HL-60 (cell line): ENCODE results near the gene TMPRSS9.

Experiments
- CTCF ChIP-seq: IDR thresholded peaks from one replicate; pipeline ENCODE4 v1.5.1; 2011; ENCODE audit warnings: low read length, control low read depth, inconsistent platforms; ENCODE audit not compliant: insufficient read depth
- GABPA ChIP-seq: IDR thresholded peaks from 2 replicates; pipeline ENCODE4 v1.6.1; 2012; ENCODE audit warnings: low read depth
- TF ChIP-seq, protein P1 (sequence below): IDR thresholded peaks from 2 replicates; pipeline ENCODE4 v1.6.1; 2012; ENCODE audit warnings: low read depth; ENCODE audit not compliant: insufficient replicate concordance

- no peak for TF ChIP-seq GABPA
- no peak for TF ChIP-seq CTCF
- TF ChIP-seq, protein P1, sequence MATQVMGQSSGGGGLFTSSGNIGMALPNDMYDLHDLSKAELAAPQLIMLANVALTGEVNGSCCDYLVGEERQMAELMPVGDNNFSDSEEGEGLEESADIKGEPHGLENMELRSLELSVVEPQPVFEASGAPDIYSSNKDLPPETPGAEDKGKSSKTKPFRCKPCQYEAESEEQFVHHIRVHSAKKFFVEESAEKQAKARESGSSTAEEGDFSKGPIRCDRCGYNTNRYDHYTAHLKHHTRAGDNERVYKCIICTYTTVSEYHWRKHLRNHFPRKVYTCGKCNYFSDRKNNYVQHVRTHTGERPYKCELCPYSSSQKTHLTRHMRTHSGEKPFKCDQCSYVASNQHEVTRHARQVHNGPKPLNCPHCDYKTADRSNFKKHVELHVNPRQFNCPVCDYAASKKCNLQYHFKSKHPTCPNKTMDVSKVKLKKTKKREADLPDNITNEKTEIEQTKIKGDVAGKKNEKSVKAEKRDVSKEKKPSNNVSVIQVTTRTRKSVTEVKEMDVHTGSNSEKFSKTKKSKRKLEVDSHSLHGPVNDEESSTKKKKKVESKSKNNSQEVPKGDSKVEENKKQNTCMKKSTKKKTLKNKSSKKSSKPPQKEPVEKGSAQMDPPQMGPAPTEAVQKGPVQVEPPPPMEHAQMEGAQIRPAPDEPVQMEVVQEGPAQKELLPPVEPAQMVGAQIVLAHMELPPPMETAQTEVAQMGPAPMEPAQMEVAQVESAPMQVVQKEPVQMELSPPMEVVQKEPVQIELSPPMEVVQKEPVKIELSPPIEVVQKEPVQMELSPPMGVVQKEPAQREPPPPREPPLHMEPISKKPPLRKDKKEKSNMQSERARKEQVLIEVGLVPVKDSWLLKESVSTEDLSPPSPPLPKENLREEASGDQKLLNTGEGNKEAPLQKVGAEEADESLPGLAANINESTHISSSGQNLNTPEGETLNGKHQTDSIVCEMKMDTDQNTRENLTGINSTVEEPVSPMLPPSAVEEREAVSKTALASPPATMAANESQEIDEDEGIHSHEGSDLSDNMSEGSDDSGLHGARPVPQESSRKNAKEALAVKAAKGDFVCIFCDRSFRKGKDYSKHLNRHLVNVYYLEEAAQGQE = no peak
Observed at GRCh38 chr19:2419754-2420153, 59.7 kb downstream of the TMPRSS9 start.
